ENCODE measurements around the gene KCNAB2. TPM values are rescaled to one million over a fixed set of nuclear protein-coding genes. Genes with fewer than 3 reads are reported as not detected.

Gene KCNAB2
- total RNA-seq, 1 donor from 2014 or later: 3.3 TPM

GRCh38 chr1:6026095-6026809, 19.4 kb upstream of the KCNAB2 start:
- no peak for TF ChIP-seq CTCF (conservative IDR thresholded peaks at IDR 0.05; ENCODE audit: low read depth, low read length)

GRCh38 chr1:6027591-6027990, 18.1 kb upstream of the KCNAB2 start:
- H3K4me3 ChIP-seq (ENCODE audit: low read depth, low read length): no peak overlapping the region
- no peak for DNase-seq (ENCODE audit: low read depth)
- no peak for TF ChIP-seq CTCF (conservative IDR thresholded peaks at IDR 0.05; ENCODE audit: low read depth, low read length)

More at GRCh38 chr1:6026095-6026809, 19.4 kb upstream of the KCNAB2 start:
- H3K4me3 ChIP-seq (ENCODE audit: low read depth, low read length): peak overlapping the region; percentile 39
- DNase-seq (ENCODE audit: low read depth): no peak

- TF ChIP-seq CTCF (conservative IDR thresholded peaks at IDR 0.05; ENCODE audit: low read depth, low read length): no peak
- no peak for DNase-seq (ENCODE audit: low read depth)
- no peak overlapping the region for H3K4me3 ChIP-seq (ENCODE audit: low read depth, low read length)
Observed at GRCh38 chr1:6028042-6028850, 17.4 kb upstream of the KCNAB2 start.

GRCh38 chr1:6029351-6029750, 16.3 kb upstream of the KCNAB2 start:
- no peak overlapping the region for H3K4me3 ChIP-seq (ENCODE audit: low read depth, low read length)
- DNase-seq (ENCODE audit: low read depth): no peak
- TF ChIP-seq CTCF (conservative IDR thresholded peaks at IDR 0.05; ENCODE audit: low read depth, low read length): no peak

GRCh38 chr1:6030132-6030531, 15.6 kb upstream of the KCNAB2 start:
- DNase-seq (ENCODE audit: low read depth): no peak
- H3K4me3 ChIP-seq (ENCODE audit: low read depth, low read length): no peak overlapping the region
- TF ChIP-seq CTCF (conservative IDR thresholded peaks at IDR 0.05; ENCODE audit: low read depth, low read length): no peak

GRCh38 chr1:6030547-6031261, 15.0 kb upstream of the KCNAB2 start:
- no peak for DNase-seq (ENCODE audit: low read depth)
- no peak for TF ChIP-seq CTCF (conservative IDR thresholded peaks at IDR 0.05; ENCODE audit: low read depth, low read length)
- no peak overlapping the region for H3K4me3 ChIP-seq (ENCODE audit: low read depth, low read length)

Measured in epithelial cell of proximal tubule (primary cell).